ENCODE results near the gene USH1C.

Gene USH1C

GRCh38 chr11:17546240-17546639 lies 2.0 kb upstream of the USH1C start:
- DNase-seq, result no peak

- DNase-seq, result no peak
These were observed 539 bp downstream of the USH1C start for GRCh38 chr11:17543574-17544180.

- no peak for DNase-seq
These were observed 1.2 kb downstream of the USH1C start for GRCh38 chr11:17543041-17543440.

GRCh38 chr11:17542249-17542648 lies 2.0 kb downstream of the USH1C start:
- DNase-seq, result no peak

- DNase-seq, result no peak
These were observed 2.8 kb downstream of the USH1C start for GRCh38 chr11:17541330-17541885.

GRCh38 chr11:17540807-17541206 lies 3.4 kb downstream of the USH1C start:
- no peak for DNase-seq

- no peak for DNase-seq
These were observed 5.5 kb downstream of the USH1C start for GRCh38 chr11:17538731-17539130.

GRCh38 chr11:17538054-17538453 lies 6.2 kb downstream of the USH1C start:
- DNase-seq, result no peak

- no peak for DNase-seq
These were observed 7.0 kb downstream of the USH1C start for GRCh38 chr11:17537261-17537660.

GRCh38 chr11:17535488-17535887 lies 8.7 kb downstream of the USH1C start:
- no peak for DNase-seq

- DNase-seq, result no peak
These were observed 10.3 kb downstream of the USH1C start for GRCh38 chr11:17533778-17534415.

- no peak for DNase-seq
These were observed 10.9 kb downstream of the USH1C start for GRCh38 chr11:17533341-17533740.

GRCh38 chr11:17532784-17533183 lies 11.4 kb downstream of the USH1C start:
- DNase-seq, result no peak

- no peak for DNase-seq
These were observed 12.5 kb downstream of the USH1C start for GRCh38 chr11:17531636-17532113.

GRCh38 chr11:17531071-17531600 lies 13.1 kb downstream of the USH1C start:
- DNase-seq, result no peak

- peak; percentile 68 for DNase-seq
These were observed 14.4 kb downstream of the USH1C start for GRCh38 chr11:17529844-17530185.

GRCh38 chr11:17528906-17529843 lies 15.0 kb downstream of the USH1C start:
- no peak for DNase-seq

- DNase-seq, result peak; percentile 59
These were observed 16.0 kb downstream of the USH1C start for GRCh38 chr11:17528181-17528691.

GRCh38 chr11:17527628-17527995 lies 16.6 kb downstream of the USH1C start:
- DNase-seq, result no peak

GRCh38 chr11:17526931-17527627 lies 17.1 kb downstream of the USH1C start:
- DNase-seq, result no peak

GRCh38 chr11:17526326-17526725 lies 17.9 kb downstream of the USH1C start:
- DNase-seq, result no peak

GRCh38 chr11:17525570-17525969 lies 18.6 kb downstream of the USH1C start:
- no peak for DNase-seq
